HG03442 (cell line): ENCODE data around the gene TLCD3A.
"Not testable (repeated sequence)": the region's sequence is repeated elsewhere in the genome, so short reads cannot be mapped to it uniquely, and the experiment has no call there.

ENCODE experiments used
- ATAC-seq: cut with Tn5 transposase; IDR thresholded peaks from one replicate; pipeline ENCODE4 v1.9.1; 2021; ENCODE audit warnings: mild to moderate bottlenecking, moderate library complexity; ENCODE audit not compliant: unreplicated experiment

TLCD3A gene

DNA sequence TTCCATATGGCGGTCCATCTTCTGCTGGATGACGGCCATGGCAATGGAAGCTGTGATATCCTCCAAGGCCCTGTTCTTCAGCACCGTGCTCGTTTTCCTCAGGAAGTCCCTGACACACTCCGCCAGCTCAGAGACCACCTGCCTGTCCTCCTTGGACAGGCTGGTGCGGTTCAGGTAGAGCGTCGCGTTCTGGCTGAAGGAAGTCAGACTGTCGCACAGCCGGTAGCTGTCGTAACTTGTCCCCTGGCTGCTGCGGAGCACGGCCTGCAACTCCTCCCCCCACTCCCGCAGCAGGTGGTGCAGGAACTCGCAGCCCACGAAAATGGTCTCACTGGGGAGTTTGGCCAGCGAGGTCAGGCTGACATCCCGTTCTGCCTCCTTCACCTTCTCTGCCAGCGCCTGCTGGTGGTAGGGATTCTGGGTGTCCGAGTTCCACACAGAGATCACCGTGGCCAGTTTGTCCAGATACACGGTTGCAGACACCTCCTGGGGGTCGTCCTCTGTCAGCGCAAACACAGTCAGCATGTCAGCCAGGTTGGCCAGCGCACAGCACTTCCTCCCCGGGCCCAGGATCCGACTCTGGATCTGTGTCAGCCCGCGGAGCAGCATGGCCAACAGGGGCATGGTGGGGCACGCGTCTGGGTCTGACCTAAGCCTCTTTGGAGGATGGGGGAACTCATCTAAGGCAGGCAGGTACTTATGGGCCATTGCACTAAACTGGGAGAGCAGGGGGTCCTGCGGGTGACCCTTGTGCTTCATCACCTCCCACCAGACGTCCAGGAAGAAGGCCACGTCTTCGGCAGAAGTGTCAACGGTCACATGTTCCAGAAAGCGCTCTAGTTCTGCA lies 14.6 kb downstream of the TLCD3A start:
- ATAC-seq: no peak

DNA sequence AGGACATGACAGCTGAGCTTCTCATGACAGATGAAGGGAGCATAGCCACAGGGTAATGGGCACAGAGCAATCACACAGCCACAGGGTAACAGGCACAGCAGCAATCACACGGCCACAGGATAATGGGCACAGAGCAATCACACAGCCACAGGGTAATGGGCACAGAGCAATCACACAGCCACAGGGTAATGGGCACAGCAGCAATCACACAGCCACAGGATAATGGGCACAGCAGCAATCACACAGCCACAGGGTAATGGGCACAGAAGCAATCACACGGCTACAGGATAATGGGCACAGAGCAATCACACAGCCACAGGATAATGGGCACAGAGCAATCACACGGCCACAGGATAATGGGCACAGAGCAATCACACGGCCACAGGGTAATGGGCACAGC lies 16.2 kb downstream of the TLCD3A start:
- ATAC-seq: not testable (repeated sequence)

DNA sequence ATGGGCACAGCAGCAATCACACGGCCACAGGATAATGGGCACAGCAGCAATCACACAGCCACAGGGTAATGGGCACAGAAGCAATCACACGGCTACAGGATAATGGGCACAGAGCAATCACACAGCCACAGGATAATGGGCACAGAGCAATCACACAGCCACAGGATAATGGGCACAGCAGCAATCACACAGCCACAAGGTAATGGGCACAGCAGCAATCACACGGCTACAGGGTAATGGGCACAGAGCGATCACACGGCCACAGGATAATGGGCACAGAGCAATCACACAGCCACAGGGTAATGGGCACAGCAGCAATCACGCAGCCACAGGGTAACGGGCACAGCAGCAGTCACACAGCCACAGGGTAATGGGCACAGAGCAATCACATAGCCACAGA lies 17.0 kb downstream of the TLCD3A start:
- not testable (repeated sequence) for ATAC-seq

DNA sequence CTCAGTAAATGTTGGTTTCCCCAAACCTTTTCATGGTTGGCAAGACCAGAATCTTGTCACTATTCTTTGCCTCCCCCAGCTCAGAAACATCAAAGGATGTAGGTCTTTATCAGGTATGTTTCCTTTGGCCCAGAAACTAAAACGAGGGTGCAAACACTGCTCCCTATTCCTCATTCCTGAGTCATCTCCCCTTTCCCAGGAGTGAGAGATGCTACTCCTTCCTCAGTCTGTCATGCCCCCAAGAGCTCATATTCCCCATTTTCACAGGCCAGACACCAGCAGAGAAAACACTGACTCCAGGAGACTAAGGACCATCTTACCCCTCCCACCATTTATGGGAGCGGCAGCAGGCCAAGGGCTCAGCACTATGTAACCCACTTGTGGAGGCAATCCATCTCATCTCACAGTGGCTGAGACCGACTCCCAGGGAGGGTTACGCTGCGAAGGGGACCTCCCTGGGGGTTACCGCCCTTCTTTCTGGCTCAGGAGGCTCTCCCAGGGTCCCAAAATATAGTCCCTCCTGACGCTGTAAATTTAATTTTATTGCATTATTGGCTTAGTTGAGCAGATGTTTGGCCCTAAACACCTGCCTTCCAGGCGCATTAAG lies 18.1 kb downstream of the TLCD3A start:
- no peak for ATAC-seq

DNA sequence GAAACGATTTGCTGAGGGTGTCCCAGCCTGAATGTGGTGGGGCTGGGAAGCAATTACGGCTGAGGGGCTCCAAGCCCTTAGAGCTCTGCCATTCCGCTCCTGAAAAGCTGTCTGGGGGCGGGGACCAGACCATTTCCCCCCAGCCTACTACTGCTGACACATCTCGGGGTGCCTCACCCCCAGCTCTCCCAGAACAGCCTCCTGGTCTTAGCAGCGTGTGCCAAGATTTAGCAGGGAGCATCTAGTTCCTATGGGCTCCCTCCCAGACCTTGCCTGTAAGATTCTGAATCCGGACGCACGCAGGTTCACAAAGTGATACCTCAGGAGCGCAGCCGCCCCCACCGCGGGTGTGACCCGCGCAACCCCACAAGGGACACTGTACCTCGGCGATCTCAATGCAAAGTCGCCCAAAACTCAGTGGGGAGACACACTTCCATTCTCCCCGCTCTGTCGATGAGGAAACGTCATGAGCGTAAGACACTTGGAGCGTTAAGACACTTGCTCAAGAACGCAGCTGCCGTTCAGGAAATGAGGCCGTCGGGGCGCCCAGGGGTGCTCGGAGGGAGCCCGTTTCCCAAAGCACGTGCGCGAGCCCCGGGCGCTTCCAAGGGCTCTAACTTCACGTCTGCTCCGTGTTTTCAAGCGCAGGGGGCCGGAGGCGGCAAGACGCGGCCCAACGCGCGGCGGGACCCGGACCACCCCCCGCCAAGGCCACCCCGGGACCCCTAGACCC lies 19.0 kb downstream of the TLCD3A start:
- peak; percentile 24 for ATAC-seq

DNA sequence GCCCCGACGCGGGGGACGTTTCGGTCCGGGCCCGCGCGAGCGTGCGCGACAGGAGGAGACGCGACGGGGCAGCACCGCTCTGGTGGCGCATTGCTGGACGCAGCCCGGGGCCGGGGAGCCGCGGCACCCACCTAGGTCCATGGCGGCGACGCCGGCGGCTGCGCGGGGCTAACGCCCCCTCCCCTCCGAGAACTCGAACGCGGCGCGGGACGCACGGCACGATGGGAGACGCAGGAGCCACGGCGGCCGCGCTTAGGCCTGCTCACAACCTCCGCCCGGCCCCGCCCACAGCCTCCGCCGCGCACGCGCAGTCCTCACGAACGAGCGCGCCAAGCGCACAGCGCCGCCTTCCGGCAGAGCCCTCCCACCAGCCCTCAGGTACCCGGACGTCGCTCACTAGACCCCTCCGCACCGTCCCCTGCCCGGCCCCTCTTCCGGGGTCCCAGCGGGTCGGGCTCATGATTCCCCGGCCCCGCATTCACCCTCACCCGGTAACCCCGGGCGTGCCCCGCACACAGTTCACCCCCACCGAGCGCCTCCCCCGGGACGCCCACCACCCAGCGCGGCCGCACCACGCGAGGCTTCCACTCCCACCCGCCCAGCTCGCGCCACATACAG lies 19.7 kb downstream of the TLCD3A start, which contains the start of gene GEMIN4:
Gene GEMIN4 (minus strand): TSS at position 263 of the 618 bp plus-strand sequence. CDS start 122 bp downstream, at position 141.
- peak; percentile 80 for ATAC-seq

DNA sequence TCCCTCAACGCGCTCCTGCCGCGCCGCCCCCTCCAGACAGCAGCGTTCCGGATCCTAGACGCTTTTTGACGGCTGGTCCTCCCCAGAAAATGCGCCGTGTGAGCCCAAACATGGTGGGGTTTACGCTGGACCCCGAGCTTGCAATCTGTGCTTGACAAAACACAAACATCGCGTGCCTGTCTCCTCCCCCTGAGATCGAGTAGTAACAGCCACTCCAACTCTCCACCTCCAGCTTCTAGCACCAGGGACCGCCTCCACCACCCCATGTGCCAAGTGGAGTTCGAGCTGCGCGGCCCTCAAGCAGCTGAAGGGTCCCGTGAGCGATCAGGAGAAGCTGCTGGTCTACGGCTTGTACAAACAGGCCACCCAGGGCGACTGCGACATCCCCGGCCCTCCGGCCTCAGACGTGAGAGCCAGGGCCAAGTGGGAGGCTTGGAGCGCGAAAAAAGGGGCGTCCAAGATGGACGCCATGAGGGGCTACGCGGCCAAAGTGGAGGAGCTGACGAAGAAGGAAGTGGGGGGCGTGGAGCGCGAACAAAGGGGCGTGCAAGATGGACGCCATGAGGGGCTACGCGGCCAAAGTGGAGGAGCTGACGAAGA lies 20.3 kb downstream of the TLCD3A start:
- ATAC-seq: peak; percentile 4

DNA sequence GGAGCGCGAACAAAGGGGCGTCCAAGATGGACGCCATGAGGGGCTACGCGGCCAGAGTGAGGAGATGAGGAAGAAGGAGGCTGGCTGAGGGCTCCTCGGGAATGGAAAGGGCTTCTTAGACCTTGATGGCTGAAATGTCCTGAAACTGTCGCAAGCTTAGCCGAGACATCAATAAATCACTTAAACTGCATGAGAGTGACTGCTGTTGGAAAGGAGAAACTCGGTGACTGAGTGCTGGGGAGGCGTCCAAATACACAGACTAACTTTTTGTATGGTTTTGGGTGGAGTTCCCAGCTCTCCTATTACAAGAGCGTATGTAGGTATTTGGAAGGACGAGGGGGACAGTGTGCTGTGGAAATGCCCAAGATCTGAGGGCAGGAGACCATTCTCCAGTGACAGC lies 21.0 kb downstream of the TLCD3A start:
- ATAC-seq: no peak

DNA sequence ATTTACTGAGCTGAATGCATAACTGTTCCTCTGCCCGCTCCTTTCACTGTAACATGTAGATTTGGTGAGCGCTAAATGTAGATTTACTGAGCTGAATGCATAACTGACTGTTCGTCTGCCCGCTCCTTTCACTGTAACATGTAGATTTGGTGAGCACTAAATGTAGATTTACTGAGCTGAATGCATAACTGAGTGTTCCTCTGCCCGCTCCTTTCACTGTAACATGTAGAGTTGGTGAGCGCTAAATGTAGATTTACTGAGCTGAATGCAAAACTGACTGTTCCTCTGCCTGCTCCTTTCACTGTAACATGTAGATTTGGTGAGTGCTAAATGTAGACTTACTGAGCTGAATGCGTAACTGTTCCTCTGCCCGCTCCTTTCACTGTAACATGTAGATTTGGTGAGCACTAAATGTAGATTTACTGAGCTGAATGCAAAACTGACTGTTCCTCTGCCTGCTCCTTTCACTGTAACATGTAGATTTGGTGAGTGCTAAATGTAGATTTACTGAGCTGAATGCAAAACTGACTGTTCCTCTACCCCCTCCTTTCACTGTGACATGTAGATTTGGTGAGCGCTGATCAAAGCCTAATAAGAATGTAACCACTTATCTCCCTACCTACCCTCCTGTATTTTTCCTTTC lies 23.0 kb downstream of the TLCD3A start:
- ATAC-seq: not testable (repeated sequence)

DNA sequence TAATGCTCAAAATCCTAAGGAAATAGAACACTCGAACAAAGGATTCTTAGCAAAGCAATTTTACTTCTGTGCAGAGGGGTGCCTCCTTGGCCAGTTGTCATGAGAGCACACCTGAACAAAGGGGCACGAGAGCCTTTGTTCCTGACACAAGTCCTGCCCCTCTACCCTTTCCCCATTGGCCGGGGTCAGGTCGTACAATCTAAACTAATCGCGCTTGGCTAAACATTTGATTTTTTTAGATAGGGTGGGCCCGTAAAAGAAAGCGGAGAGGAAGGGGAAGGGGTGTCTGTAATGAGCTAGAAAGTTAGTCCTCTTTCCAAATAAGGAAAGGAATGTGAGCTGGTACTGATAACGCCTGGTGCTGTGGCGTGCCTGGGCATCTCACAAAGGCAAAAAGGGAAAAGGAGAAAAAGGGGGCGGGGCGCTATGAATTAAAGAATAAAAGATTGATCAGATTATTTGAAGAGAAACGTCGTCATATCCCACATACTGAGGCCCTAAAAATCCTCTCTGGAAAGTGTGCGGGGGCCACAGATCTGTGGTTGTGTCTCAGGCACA lies 23.7 kb downstream of the TLCD3A start:
- ATAC-seq: not testable (repeated sequence)

DNA sequence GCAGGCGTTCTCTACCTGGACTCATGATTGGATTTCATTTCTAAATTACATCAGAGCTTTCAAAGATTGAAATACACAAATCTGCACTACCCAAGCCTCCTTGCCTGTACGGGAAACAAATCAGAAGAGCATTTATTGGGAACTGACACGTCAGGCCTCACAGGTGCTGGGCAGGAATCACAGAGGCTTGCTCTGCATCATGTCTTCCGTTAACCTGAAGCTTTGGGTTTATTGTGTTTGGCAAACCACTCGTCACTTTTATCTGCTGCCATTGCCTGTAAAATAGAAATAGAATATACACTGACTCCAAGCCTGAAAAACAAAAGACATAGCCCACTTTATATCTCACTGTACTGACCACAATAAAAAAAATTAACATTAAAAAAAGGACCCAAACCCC lies 27.6 kb downstream of the TLCD3A start:
- no peak for ATAC-seq

DNA sequence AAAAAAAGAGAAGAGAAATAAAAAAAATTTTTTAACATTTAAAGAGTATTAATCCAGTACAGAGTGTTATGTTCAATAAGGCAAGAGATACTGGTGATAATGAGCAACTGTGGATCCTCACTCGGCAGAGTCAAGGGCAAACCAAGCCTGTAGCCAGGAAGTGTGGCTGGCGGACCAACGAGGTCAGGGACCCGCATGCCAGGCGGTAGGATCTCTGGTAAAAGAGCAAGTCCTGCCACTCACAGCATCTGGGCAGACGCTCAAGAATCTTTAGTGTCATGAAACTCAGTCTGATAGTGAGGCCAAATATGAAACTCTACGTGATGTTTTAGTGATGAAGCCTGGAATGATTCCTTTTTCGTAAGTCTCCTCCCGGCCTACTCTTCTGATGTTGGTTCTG lies 28.0 kb downstream of the TLCD3A start:
- no peak for ATAC-seq

DNA sequence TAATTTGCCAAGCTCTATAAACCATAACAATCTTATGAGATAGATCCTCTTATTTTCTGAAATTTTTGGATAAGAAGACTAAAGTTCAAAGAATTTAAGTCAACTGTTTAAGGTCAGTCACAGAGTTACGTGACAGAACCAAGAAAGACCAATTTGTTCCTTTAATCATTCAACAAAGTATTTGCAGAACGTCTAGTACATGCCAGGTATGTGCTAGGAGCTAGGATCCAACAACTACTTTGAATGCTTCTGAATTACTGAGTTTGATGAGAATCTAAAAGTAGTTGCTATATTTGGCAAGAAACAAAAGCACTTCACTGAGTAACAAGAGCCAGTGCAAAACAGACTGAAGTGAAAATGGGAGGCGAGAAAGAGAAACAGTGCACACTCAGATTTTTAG lies 34.7 kb downstream of the TLCD3A start:
- no peak for ATAC-seq

DNA sequence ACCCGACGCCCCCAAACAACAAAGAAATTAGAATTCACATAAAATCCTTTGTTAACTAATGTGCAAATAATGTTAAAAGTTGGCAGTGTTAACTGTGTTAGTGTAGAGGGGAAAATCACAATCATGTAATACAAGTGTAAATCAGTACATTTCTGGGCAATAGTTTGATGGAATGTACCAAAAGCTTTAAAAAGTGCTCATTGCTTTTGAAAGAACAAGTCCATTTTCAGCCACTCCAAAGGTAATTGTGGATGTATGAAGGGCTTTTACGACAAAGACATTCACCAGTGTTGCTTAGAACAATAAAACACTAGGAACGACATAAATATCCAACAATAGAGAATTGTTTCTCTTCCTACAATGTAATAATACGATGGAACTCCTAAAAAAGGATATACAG lies 40.6 kb downstream of the TLCD3A start:
- ATAC-seq: no peak

DNA sequence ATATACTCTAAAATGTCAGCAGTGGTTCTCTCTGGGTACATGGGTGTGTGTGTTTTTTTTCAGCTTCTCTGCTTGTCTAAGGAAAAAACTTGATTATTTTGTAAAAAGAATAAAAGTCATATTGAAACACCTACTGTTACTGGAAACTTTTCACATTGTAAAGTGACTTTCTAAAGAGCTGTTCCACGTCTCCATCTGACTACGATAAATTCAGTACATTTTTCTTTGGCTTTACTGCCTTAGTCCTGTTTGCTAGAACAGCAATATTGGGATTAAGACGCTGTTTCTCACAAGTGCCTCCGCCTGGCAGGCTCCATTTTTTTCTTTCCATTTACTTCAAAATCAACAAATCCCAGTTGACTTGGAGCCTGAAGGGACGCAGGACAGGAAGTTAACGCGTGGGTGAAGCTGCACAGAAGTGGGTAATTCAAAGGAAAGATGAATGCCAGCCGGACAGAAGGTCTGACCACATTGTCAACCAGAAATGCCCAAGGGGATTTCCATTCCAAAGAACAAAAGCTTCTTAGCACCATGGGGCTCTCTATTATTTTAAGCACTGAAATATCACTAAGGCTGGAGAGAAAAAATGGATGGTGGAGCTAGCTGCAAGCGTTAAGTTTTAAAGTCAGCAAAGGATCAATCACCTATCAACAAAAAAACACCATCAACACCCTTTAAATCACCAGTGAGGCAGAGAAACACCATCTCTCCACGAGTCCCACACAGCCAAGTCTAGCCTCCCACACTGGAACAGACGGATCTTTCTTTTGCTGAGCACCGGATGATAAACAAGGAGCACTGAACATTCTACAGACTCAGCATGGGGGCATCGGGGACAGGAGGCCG lies 41.3 kb downstream of the TLCD3A start:
- ATAC-seq: no peak

DNA sequence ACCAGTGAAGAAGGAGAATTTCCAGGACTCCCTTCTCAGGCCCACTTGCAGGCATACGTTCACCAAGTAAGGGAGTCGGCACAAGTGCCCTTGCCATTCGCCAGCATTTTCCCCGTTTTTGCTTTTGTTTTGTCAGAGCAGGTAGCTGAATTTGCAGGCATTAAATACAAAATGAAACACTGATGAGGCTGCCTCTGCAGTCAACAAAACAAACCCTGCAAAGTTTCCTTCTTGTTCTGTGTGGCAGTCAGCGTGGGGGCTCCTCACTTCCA lies 41.9 kb downstream of the TLCD3A start:
- ATAC-seq: no peak

DNA sequence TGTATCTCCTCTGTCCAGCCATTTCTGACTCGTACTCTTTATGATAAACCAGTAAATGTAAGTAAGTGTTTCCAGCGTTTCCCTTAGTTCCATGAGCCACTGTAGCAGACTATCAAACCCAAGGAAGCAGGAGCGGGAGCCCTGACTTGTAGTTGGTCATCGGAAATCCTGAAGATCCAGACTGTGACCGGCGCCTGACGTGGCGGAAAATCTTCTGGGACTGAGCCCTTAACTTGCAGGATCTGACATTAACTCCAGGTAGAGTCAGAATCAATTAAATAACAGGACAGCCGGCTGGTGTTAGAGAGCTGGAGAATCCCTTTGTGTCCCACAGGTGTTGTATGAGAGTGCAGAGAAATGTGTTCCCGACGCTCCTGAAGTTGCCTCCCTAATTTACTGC lies 45.7 kb downstream of the TLCD3A start:
- no peak for ATAC-seq

DNA sequence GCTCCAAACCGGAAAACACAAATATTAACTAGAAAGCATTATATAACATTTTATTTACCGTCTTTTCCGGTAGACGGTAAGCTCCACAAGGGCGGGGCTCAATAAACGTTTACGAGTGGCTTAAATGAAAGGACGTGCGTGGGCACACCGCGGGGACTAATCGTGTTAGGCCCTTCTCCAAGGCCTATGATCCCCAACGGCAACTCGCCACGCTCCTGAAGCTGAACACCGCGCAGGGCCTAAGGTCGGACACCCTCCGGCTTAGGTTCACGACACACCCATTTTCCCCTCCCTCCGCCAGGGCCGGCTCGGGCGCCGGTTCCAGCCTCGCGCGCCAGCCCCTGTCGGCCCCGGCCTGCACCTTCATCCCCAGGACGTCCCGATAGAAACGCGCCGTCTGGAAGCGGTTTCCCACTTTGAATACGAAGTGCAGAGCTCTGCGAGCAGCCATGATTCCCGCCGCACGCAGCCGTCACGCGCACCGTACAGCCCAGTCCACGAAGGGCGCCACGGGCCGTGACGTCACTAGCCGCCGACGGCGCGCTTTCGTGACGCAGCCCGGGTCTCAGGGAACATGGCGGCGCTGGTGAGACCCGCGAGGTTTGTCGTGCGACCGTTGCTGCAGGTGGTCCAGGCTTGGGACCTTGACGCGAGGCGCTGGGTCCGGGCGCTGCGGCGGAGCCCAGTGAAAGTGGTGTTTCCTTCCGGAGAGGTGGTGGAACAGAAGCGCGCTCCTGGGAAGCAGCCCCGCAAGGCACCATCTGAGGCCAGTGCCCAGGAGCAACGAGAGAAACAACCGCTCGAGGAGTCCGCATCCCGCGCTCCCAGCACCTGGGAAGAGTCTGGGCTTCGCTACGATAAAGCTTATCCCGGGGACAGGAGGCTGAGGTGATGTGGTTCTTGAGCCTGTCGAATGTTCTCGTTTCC lies 49.7 kb downstream of the TLCD3A start, which contains the start of the genes GLOD4 and MRM3:
Gene GLOD4 (minus strand): TSS at position 476 of the 927 bp plus-strand sequence. CDS start 25 bp downstream, at position 451.
Gene MRM3 (plus strand): TSS at position 549 of the 927 bp plus-strand sequence. CDS start 26 bp downstream, at position 575.
- ATAC-seq: peak; percentile 87
